ENCODE data around the gene TPD52L2. TPM values are rescaled to one million over a fixed set of nuclear protein-coding genes. Genes with fewer than 3 reads are reported as not detected.
"Not testable (repeated sequence)": the region's sequence is repeated elsewhere in the genome, so short reads cannot be mapped to it uniquely, and the experiment has no call there.

TPD52L2 gene
- total and polyA plus RNA-seq, 8 donors, result 42.0 to 75.6 (median 52.9) TPM

GRCh38 chr20:63876489-63877036 lies 11.5 kb downstream of the TPD52L2 start:
- no peak overlapping the region for H3K27ac ChIP-seq
- peaks cover 0 to 19% (median 0%) of the 10 kb centered on the region in 4 donors for H3K4me1 ChIP-seq
- 88 to 96% (median 93%) methylated on average over 13 to 19 of the region's 19 CpGs for WGBS, 5 donors
- H3K36me3 ChIP-seq, result peaks cover 60 to 93% (median 92%) of the 10 kb centered on the region in 4 donors
- no peaks in the 10 kb centered on the region for H3K27me3 ChIP-seq
- TF ChIP-seq CTCF (IDR thresholded peaks at IDR 0.05) (no peak), POLR2A (IDR thresholded peaks at IDR 0.05) (no peak), EP300 (IDR thresholded peaks at IDR 0.05) (no peak), POLR2AphosphoS5 (IDR thresholded peaks at IDR 0.05) (no peak)
- H3K4me3 ChIP-seq, result no peak overlapping the region
- intact Hi-C loops (cut with DNase I; ENCODE audit: low total_unique reads), result no loop called here
- DNase-seq, result no peak
- H3K9me3 ChIP-seq, result no peaks in the 10 kb centered on the region

GRCh38 chr20:63877755-63878470 lies 12.8 kb downstream of the TPD52L2 start:
- Histone ChIP-seq H3K4me3 (no peak overlapping the region), H3K9me3 (no peaks in the 10 kb centered on the region), H3K27ac (no peak overlapping the region), H3K4me1 (peaks cover 0 to 21% (median 4%) of the 10 kb centered on the region in 4 donors), H3K27me3 (no peaks in the 10 kb centered on the region), H3K36me3 (peaks cover 53 to 93% (median 92%) of the 10 kb centered on the region in 4 donors)
- 86 to 93% (median 90%) methylated on average over 25 to 32 of the region's 32 CpGs for WGBS, 5 donors
- intact Hi-C loops (cut with DNase I; ENCODE audit: low total_unique reads), result no loop called here
- DNase-seq, result no peak
- no peak for TF ChIP-seq POLR2A (IDR thresholded peaks at IDR 0.05)
- TF ChIP-seq CTCF (IDR thresholded peaks at IDR 0.05), result no peak
- TF ChIP-seq EP300 (IDR thresholded peaks at IDR 0.05), result no peak
- TF ChIP-seq POLR2AphosphoS5 (IDR thresholded peaks at IDR 0.05), result no peak

GRCh38 chr20:63878899-63879663 lies 14.0 kb downstream of the TPD52L2 start:
- Histone ChIP-seq H3K4me1 (peaks cover 0 to 11% (median 5%) of the 10 kb centered on the region in 4 donors), H3K4me3 (no peak overlapping the region), H3K9me3 (no peaks in the 10 kb centered on the region), H3K27me3 (no peaks in the 10 kb centered on the region), H3K36me3 (peaks cover 57 to 93% (median 92%) of the 10 kb centered on the region in 4 donors), H3K27ac (no peak overlapping the region)
- intact Hi-C loops (cut with DNase I; ENCODE audit: low total_unique reads), result no loop called here
- WGBS, 5 donors, result 85 to 95% (median 94%) methylated on average over 12 to 14 of the region's 14 CpGs
- TF ChIP-seq EP300 (IDR thresholded peaks at IDR 0.05), result no peak
- no peak for TF ChIP-seq POLR2AphosphoS5 (IDR thresholded peaks at IDR 0.05)
- TF ChIP-seq CTCF (IDR thresholded peaks at IDR 0.05), result no peak
- TF ChIP-seq POLR2A (IDR thresholded peaks at IDR 0.05), result no peak
- no peak for DNase-seq

- 88 to 96% (median 91%) methylated on average over 13 of the region's 13 CpGs for WGBS, 5 donors
- DNase-seq; H3K4me3 ChIP-seq; H3K27me3 ChIP-seq; intact Hi-C loops (cut with DNase I; ENCODE audit: low total_unique reads); H3K9me3 ChIP-seq; H3K27ac ChIP-seq: not testable (repeated sequence)
- H3K4me1 ChIP-seq, result peaks cover 0 to 15% (median 8%) of the 10 kb centered on the region in 4 donors
- H3K36me3 ChIP-seq, result peaks cover 45 to 93% (median 92%) of the 10 kb centered on the region in 4 donors
Observed at GRCh38 chr20:63880901-63881300, 15.8 kb downstream of the TPD52L2 start.

All from stomach (tissue), 9 donors.